ENCODE measurements around the gene ANKRD12. TPM values are rescaled to one million over a fixed set of nuclear protein-coding genes. Genes with fewer than 3 reads are reported as not detected.
"Not testable (repeated sequence)": the region's sequence is repeated elsewhere in the genome, so short reads cannot be mapped to it uniquely, and the experiment has no call there.

The ANKRD12 gene
- total and polyA plus RNA-seq, 4 donors: 23.8 to 97.1 (median 54.8) TPM

DNA sequence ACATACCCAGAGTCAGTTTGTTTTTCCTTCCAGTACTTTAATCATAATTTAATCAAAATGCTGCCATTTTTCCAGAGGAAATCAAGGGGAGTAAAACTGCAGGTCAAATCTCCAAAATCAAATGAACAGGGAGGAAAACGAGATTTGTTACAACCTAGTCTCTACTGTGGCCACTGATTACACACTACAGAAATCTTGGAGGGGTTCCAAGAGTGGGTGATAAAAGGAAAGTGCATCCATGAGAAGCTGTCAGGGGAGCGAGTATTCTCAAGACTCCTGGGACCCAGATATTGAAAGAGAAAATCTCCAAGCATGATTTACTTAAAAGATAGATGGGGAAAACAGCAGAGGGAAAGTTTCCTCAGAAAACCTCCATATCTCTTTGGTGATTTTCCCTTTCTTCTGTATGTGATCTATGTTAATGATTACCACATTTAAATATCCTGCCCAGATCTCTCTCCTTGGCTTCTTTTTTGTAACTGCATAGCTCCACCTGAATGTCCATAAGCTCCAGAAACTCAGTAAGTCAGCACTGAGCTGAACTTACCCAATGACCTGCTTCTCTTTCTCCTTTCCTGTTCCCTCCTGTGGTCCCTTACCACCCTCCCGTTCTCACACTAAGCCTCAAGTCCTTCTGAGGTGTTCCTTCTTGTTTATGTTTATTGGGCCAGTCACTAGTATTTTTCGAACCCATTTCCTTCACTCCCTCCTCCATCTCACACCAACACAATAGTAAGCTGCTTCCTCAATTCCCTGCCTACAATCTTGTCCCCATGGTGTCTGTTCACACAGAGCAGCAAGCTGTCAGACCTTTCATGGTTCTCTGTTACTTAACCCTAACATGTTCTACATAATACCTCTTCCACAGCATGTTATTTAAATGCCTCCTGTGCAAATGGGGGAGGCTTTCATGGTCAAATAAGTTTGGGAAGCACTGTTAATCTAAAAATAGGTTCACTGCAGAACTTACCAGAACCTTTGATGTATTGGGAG lies 124.1 kb downstream of the ANKRD12 start:
- 44% methylated on average over 1 of the region's 4 CpGs for WGBS (ENCODE audit: insufficient coverage)

DNA sequence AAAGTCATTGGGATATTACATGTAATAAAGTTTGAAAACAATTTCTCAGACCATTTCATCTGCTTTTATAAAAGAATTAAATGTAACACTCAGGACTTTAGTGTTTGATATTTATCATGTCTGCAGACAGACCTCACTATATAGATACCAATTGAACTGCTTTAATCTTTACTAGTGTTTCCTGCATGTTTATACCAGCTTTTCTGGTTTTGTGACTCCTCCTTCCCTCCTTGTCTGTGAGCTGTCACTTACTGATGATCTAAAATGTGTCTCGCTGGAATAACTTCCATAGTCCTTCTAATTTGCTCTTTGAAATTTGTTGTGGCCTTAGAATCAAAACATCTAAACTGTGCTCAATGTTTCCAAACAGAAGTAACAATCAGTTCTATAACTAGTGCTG lies 126.7 kb downstream of the ANKRD12 start:
- no CpG with 5 or more reads among the region's 1 CpG for WGBS (ENCODE audit: insufficient coverage)
- no peak overlapping the region for H3K27ac ChIP-seq (ENCODE audit: low read depth, low read length)
- H3K4me1 ChIP-seq (ENCODE audit: control insufficient read depth, insufficient read depth, low read length): no peaks in the 10 kb centered on the region
- no peak overlapping the region for H3K4me3 ChIP-seq (ENCODE audit: low read depth, low read length)
- DNase-seq (ENCODE audit: low read depth in 4 of 6, low spot score in 6 of 6): no peak
- H3K36me3 ChIP-seq (ENCODE audit: control insufficient read depth, insufficient read depth, low read length): peaks cover 4% of the 10 kb centered on the region
- no peaks in the 10 kb centered on the region for H3K9me3 ChIP-seq (ENCODE audit: control insufficient read depth, insufficient read depth, low read length)
- H3K27me3 ChIP-seq (ENCODE audit: control insufficient read depth, insufficient read depth, low read length): no peaks in the 10 kb centered on the region

More for the DNA sequence above, 124.1 kb downstream of the ANKRD12 start:
- H3K9me3 ChIP-seq (ENCODE audit: control insufficient read depth, insufficient read depth, low read length): no peaks in the 10 kb centered on the region
- H3K36me3 ChIP-seq (ENCODE audit: control insufficient read depth, insufficient read depth, low read length): peaks cover 4% of the 10 kb centered on the region
- H3K27ac ChIP-seq (ENCODE audit: low read depth, low read length): no peak overlapping the region
- no peaks in the 10 kb centered on the region for H3K27me3 ChIP-seq (ENCODE audit: control insufficient read depth, insufficient read depth, low read length)
- no peak overlapping the region for H3K4me3 ChIP-seq (ENCODE audit: low read depth, low read length)
- peak in 1 of 6 donors; percentile 32 for DNase-seq (ENCODE audit: low read depth in 4 of 6, low spot score in 6 of 6)
- H3K4me1 ChIP-seq (ENCODE audit: control insufficient read depth, insufficient read depth, low read length): no peaks in the 10 kb centered on the region

DNA sequence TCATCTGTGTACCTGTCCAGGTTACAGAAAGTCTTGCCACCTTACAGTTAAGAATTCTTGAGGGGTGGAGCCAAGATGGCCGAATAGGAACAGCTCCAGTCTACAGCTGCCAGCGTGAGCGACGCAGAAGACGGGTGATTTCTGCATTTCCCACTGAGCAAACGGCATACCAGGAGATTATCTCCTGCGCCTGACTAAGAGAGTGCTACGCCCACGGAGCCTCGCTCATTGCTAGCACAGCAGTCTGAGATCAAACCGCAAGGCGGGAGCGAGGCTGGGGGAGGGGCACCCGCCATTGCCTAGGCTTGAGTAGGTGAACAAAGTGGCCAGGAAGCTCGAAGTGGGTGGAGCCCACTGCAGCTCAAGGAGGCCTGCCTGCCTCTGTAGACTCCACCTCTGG lies 128.2 kb downstream of the ANKRD12 start:
- H3K9me3 ChIP-seq (ENCODE audit: control insufficient read depth, insufficient read depth, low read length); H3K4me3 ChIP-seq (ENCODE audit: low read depth, low read length); H3K27me3 ChIP-seq (ENCODE audit: control insufficient read depth, insufficient read depth, low read length); H3K4me1 ChIP-seq (ENCODE audit: control insufficient read depth, insufficient read depth, low read length); H3K27ac ChIP-seq (ENCODE audit: low read depth, low read length); DNase-seq (ENCODE audit: low read depth in 4 of 6, low spot score in 6 of 6); H3K36me3 ChIP-seq (ENCODE audit: control insufficient read depth, insufficient read depth, low read length): not testable (repeated sequence)
- 98% methylated on average over 15 of the region's 15 CpGs for WGBS (ENCODE audit: insufficient coverage)

DNA sequence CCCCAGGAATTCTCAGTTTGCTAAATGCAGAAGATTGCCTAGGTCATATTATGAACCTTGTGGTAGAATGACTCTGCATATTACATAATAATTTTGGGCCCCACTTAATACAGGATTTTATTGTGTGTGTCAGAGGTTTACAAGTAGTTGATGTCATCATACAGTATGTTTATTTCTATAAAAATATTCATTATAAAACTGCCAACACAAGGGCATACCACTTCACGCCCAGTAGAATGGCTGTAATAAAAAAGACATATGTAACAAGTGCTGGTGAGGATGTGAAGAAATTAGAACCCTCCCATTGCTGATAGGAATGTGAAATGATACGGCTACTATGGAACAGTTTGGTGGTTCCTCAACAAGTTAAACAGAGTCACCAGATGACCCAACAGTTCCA lies 136.6 kb downstream of the ANKRD12 start:
- Histone ChIP-seq H3K27me3 (ENCODE audit: control insufficient read depth, insufficient read depth, low read length) (no peaks in the 10 kb centered on the region), H3K4me3 (ENCODE audit: low read depth, low read length) (no peak overlapping the region), H3K36me3 (ENCODE audit: control insufficient read depth, insufficient read depth, low read length) (peaks cover 7% of the 10 kb centered on the region), H3K27ac (ENCODE audit: low read depth, low read length) (no peak overlapping the region), H3K9me3 (ENCODE audit: control insufficient read depth, insufficient read depth, low read length) (no peaks in the 10 kb centered on the region), H3K4me1 (ENCODE audit: control insufficient read depth, insufficient read depth, low read length) (no peaks in the 10 kb centered on the region)
- DNase-seq (ENCODE audit: low read depth in 4 of 6, low spot score in 6 of 6): no peak
- no CpG with 5 or more reads among the region's 2 CpGs for WGBS (ENCODE audit: insufficient coverage)

DNA sequence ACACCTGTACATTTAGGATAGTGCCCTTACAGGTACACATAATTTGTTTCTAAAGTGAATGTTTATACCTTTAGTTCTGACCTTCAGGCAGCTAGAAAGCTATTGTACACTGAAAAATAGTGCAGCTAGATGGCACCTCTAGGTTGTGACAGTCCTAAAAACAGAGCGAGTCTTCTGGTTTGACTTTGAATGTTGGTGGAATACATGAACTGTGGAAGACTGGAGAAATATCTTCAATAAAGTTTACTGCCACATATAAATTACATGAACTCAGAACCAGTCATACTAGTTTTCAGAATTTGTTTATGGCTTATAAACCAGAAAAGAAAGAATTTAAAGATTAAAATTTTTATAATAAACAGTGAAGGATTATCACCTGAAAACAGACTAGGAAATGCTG lies 139.3 kb downstream of the ANKRD12 start:
- H3K27me3 ChIP-seq (ENCODE audit: control insufficient read depth, insufficient read depth, low read length): no peaks in the 10 kb centered on the region
- H3K4me3 ChIP-seq (ENCODE audit: low read depth, low read length): no peak overlapping the region
- no peaks in the 10 kb centered on the region for H3K4me1 ChIP-seq (ENCODE audit: control insufficient read depth, insufficient read depth, low read length)
- peaks cover 18% of the 10 kb centered on the region for H3K36me3 ChIP-seq (ENCODE audit: control insufficient read depth, insufficient read depth, low read length)
- H3K9me3 ChIP-seq (ENCODE audit: control insufficient read depth, insufficient read depth, low read length): no peaks in the 10 kb centered on the region
- no peak overlapping the region for H3K27ac ChIP-seq (ENCODE audit: low read depth, low read length)
- WGBS (ENCODE audit: insufficient coverage): no CpG with 5 or more reads among the region's 1 CpG
- no peak for DNase-seq (ENCODE audit: low read depth in 4 of 6, low spot score in 6 of 6)

DNA sequence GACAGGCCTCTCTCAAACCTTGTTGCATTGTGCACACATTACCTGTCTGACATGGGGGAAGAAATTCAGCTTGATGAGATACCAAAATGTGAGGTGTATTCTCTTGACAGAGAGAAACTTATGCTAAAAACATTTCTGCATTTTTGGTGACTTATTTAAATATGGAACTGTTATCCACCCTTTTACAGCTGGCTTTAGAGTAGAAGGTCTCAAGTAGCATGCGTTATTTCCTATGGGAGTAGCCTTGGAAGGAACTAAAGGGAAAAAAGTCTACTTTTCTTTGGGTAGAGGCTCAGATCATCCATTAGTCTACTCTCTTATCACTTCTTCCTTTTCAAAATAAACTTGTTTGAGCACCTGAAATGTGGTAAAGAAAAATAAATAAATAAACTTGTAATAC lies 141.4 kb downstream of the ANKRD12 start:
- WGBS (ENCODE audit: insufficient coverage): no CpG with 5 or more reads among the region's 1 CpG
- peaks cover 18% of the 10 kb centered on the region for H3K36me3 ChIP-seq (ENCODE audit: control insufficient read depth, insufficient read depth, low read length)
- H3K27ac ChIP-seq (ENCODE audit: low read depth, low read length): no peak overlapping the region
- no peak for DNase-seq (ENCODE audit: low read depth in 4 of 6, low spot score in 6 of 6)
- no peaks in the 10 kb centered on the region for H3K27me3 ChIP-seq (ENCODE audit: control insufficient read depth, insufficient read depth, low read length)
- H3K9me3 ChIP-seq (ENCODE audit: control insufficient read depth, insufficient read depth, low read length): no peaks in the 10 kb centered on the region
- no peaks in the 10 kb centered on the region for H3K4me1 ChIP-seq (ENCODE audit: control insufficient read depth, insufficient read depth, low read length)
- H3K4me3 ChIP-seq (ENCODE audit: low read depth, low read length): no peak overlapping the region

DNA sequence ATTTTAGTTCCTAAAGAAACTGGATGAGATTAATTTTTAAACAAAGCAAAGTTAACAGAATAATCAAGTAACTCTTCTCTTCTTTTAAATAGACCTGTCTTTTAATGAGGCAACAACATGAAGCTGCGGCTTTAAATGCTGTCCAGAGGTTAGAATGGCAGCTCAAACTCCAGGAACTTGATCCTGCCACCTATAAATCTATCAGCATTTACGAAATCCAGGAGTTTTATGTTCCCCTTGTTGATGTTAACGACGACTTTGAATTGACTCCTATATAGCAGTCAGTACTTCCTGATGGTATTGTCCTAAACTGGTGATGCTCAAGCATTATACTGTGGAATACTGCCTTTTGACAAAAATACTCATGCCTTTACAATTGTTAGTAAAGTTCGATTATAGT lies 144.3 kb downstream of the ANKRD12 start:
- Histone ChIP-seq H3K9me3 (ENCODE audit: control insufficient read depth, insufficient read depth, low read length) (no peaks in the 10 kb centered on the region), H3K4me1 (ENCODE audit: control insufficient read depth, insufficient read depth, low read length) (no peaks in the 10 kb centered on the region), H3K36me3 (ENCODE audit: control insufficient read depth, insufficient read depth, low read length) (peaks cover 15% of the 10 kb centered on the region), H3K27ac (ENCODE audit: low read depth, low read length) (no peak overlapping the region), H3K27me3 (ENCODE audit: control insufficient read depth, insufficient read depth, low read length) (no peaks in the 10 kb centered on the region), H3K4me3 (ENCODE audit: low read depth, low read length) (no peak overlapping the region)
- no CpG with 5 or more reads among the region's 5 CpGs for WGBS (ENCODE audit: insufficient coverage)
- DNase-seq (ENCODE audit: low read depth in 4 of 6, low spot score in 6 of 6): no peak

DNA sequence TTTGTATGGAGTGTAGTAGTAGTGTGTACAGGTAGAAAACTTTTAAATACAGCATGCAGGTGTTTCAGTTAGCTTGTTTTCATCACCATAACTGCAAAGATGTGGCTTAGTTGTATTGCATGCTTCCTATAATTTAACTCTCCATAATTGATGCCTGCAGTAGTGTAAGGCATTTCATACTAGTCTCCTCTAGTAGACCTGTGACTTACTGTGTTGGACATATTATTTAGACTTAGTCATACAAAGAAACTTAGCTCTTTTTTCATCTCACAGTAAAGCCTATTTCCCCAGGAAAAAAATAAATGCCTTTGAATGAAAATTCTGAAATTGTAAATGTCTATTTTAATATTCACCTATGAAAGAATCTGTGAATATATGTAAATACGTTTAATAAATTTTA lies 145.2 kb downstream of the ANKRD12 start:
- no peak overlapping the region for H3K27ac ChIP-seq (ENCODE audit: low read depth, low read length)
- H3K4me1 ChIP-seq (ENCODE audit: control insufficient read depth, insufficient read depth, low read length): no peaks in the 10 kb centered on the region
- no CpG with 5 or more reads among the region's 1 CpG for WGBS (ENCODE audit: insufficient coverage)
- peaks cover 12% of the 10 kb centered on the region for H3K36me3 ChIP-seq (ENCODE audit: control insufficient read depth, insufficient read depth, low read length)
- H3K9me3 ChIP-seq (ENCODE audit: control insufficient read depth, insufficient read depth, low read length): no peaks in the 10 kb centered on the region
- no peaks in the 10 kb centered on the region for H3K27me3 ChIP-seq (ENCODE audit: control insufficient read depth, insufficient read depth, low read length)
- H3K4me3 ChIP-seq (ENCODE audit: low read depth, low read length): no peak overlapping the region
- no peak for DNase-seq (ENCODE audit: low read depth in 4 of 6, low spot score in 6 of 6)

DNA sequence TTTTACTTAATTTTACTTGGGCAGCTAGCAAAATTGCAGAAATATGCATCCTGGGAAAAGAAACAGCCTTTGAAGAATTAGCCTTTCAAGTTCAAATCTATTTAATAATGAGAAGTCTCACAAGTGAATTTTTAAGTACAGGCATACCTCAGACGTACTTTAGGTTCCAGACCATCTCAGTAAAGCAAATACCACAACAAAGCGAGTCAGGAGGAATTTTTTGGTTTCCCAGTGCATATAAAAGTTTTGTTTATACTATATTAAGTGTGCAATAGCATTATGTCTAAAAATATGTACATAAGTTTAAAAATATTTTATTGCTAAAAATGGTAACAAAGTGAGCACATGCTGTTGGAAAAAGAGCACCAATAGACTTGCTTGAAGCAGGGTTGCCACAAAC lies 147.2 kb downstream of the ANKRD12 start:
- H3K4me3 ChIP-seq (ENCODE audit: low read depth, low read length): no peak overlapping the region
- WGBS (ENCODE audit: insufficient coverage): no CpG with 5 or more reads among the region's 2 CpGs
- H3K4me1 ChIP-seq (ENCODE audit: control insufficient read depth, insufficient read depth, low read length): no peaks in the 10 kb centered on the region
- no peaks in the 10 kb centered on the region for H3K27me3 ChIP-seq (ENCODE audit: control insufficient read depth, insufficient read depth, low read length)
- DNase-seq (ENCODE audit: low read depth in 4 of 6, low spot score in 6 of 6): no peak
- no peaks in the 10 kb centered on the region for H3K9me3 ChIP-seq (ENCODE audit: control insufficient read depth, insufficient read depth, low read length)
- peaks cover 6% of the 10 kb centered on the region for H3K36me3 ChIP-seq (ENCODE audit: control insufficient read depth, insufficient read depth, low read length)
- H3K27ac ChIP-seq (ENCODE audit: low read depth, low read length): no peak overlapping the region

DNA sequence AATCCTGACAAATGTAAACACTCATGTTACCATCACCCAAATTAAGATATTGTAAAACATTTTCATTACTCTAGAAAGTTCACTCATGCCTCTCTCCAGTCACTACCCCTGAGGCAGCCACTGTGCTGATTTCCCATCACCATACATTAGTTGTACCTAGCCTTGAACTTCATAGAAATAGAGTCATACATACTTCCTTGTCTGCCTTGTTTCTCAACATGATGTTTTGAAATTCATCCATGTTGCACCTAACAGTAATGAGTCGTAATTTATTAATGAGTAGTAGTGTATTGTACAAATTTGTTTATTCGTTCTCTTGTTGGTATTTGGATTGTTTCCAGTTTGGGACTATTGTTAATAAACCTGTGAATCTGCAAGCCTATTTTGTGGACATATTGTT lies 149.0 kb downstream of the ANKRD12 start:
- WGBS (ENCODE audit: insufficient coverage): no CpG with 5 or more reads among the region's 2 CpGs
- DNase-seq (ENCODE audit: low read depth in 4 of 6, low spot score in 6 of 6): no peak
- H3K36me3 ChIP-seq (ENCODE audit: control insufficient read depth, insufficient read depth, low read length): peaks cover under 1% of the 10 kb centered on the region
- no peaks in the 10 kb centered on the region for H3K27me3 ChIP-seq (ENCODE audit: control insufficient read depth, insufficient read depth, low read length)
- no peak overlapping the region for H3K27ac ChIP-seq (ENCODE audit: low read depth, low read length)
- no peaks in the 10 kb centered on the region for H3K9me3 ChIP-seq (ENCODE audit: control insufficient read depth, insufficient read depth, low read length)
- no peak overlapping the region for H3K4me3 ChIP-seq (ENCODE audit: low read depth, low read length)
- no peaks in the 10 kb centered on the region for H3K4me1 ChIP-seq (ENCODE audit: control insufficient read depth, insufficient read depth, low read length)

All from spinal cord (tissue), 10 donors.